Mesothelial cell of epicardium (in vitro differentiated cells): Measurements from ENCODE around the gene CTNNA1. TPM values are rescaled to one million over a fixed set of nuclear protein-coding genes. Genes with fewer than 3 reads are reported as not detected.
A peak's percentile ranks its signal among the peaks of the same experiment; 100 is the strongest.

Source experiments
- DNase-seq, 2 experiments: peaks; one replicate each; pipeline ENCODE4 v3.0.0; 2021; ENCODE audit warnings: low spot score in 2 of 2; ENCODE audit not compliant: unreplicated experiment in 2 of 2
- H3K27ac Mint-ChIP-seq: 2 replicates; pipeline ENCODE4 v1.8.0; 2021; ENCODE audit warnings: mixed read lengths
- H3K27me3 Mint-ChIP-seq: 2 replicates; pipeline ENCODE4 v1.8.0; 2021; ENCODE audit warnings: low read depth, mixed read lengths
- H3K36me3 Mint-ChIP-seq: 2 replicates; pipeline ENCODE4 v1.8.0; 2021; ENCODE audit warnings: mixed read lengths
- H3K4me1 Mint-ChIP-seq: 2 replicates; pipeline ENCODE4 v1.8.0; 2021; ENCODE audit warnings: mixed read lengths
- H3K4me3 Mint-ChIP-seq: 2 replicates; pipeline ENCODE4 v1.8.0; 2021; ENCODE audit warnings: mild to moderate bottlenecking, moderate library complexity, mixed read lengths
- H3K9me3 Mint-ChIP-seq: 2 replicates; pipeline ENCODE4 v1.8.0; 2021; ENCODE audit warnings: mixed read lengths
- CTCF ChIP-seq: fragments of 200-600 bp; sonication (generic); IDR thresholded peaks from one replicate; pipeline ENCODE4 v1.5.0; 2021; ENCODE audit warnings: antibody characterized with exemption; ENCODE audit not compliant: unreplicated experiment
- total RNA-seq: library from RNA; stranded (reverse); gene quantifications from 3 replicates; pipeline ENCODE4 v1.2.1, GENCODE V29; 2021

The CTNNA1 gene
- total RNA-seq, 1 donor from 2014 or later, result 427 TPM

- Mint-ChIP-seq H3K4me3 (no peak overlapping the region), H3K27ac (no peak overlapping the region), H3K4me1 (peaks cover 22% of the 10 kb centered on the region), H3K27me3 (no peaks in the 10 kb centered on the region), H3K9me3 (no peaks in the 10 kb centered on the region), H3K36me3 (no peaks in the 10 kb centered on the region)
- no peak for TF ChIP-seq CTCF
- DNase-seq, result no peak
These were observed 16.9 kb upstream of the CTNNA1 start for GRCh38 chr5:138736293-138736692.

- H3K36me3 Mint-ChIP-seq, result no peaks in the 10 kb centered on the region
- H3K4me3 Mint-ChIP-seq, result no peak overlapping the region
- H3K4me1 Mint-ChIP-seq, result peaks cover 23% of the 10 kb centered on the region
- peak overlapping the region; percentile 71 for H3K27ac Mint-ChIP-seq
- H3K27me3 Mint-ChIP-seq, result no peaks in the 10 kb centered on the region
- TF ChIP-seq CTCF, result no peak
- no peak for DNase-seq
- no peaks in the 10 kb centered on the region for H3K9me3 Mint-ChIP-seq
These were observed 15.5 kb upstream of the CTNNA1 start for GRCh38 chr5:138737494-138738265.

GRCh38 chr5:138738399-138738798 is 14.8 kb upstream of the CTNNA1 start:
- no peak for DNase-seq
- Mint-ChIP-seq H3K27me3 (no peaks in the 10 kb centered on the region), H3K4me3 (no peak overlapping the region), H3K9me3 (no peaks in the 10 kb centered on the region), H3K27ac (peak overlapping the region; percentile 71), H3K4me1 (peaks cover 23% of the 10 kb centered on the region), H3K36me3 (no peaks in the 10 kb centered on the region)
- no peak for TF ChIP-seq CTCF

- no peak for DNase-seq
- TF ChIP-seq CTCF, result no peak
- no peaks in the 10 kb centered on the region for H3K27me3 Mint-ChIP-seq
- H3K4me3 Mint-ChIP-seq, result no peak overlapping the region
- no peaks in the 10 kb centered on the region for H3K9me3 Mint-ChIP-seq
- H3K4me1 Mint-ChIP-seq, result peaks cover 23% of the 10 kb centered on the region
- H3K27ac Mint-ChIP-seq, result peak overlapping the region; percentile 44
- H3K36me3 Mint-ChIP-seq, result no peaks in the 10 kb centered on the region
These were observed 13.3 kb upstream of the CTNNA1 start for GRCh38 chr5:138739938-138740337.

- no peak for DNase-seq
- no peak overlapping the region for H3K27ac Mint-ChIP-seq
- peaks cover 14% of the 10 kb centered on the region for H3K4me1 Mint-ChIP-seq
- TF ChIP-seq CTCF, result no peak
- no peaks in the 10 kb centered on the region for H3K27me3 Mint-ChIP-seq
- no peaks in the 10 kb centered on the region for H3K36me3 Mint-ChIP-seq
- no peak overlapping the region for H3K4me3 Mint-ChIP-seq
- H3K9me3 Mint-ChIP-seq, result no peaks in the 10 kb centered on the region
These were observed 9.7 kb upstream of the CTNNA1 start for GRCh38 chr5:138743484-138743883.
